Measurements from ENCODE around the gene RAB3IL1.

DNA sequence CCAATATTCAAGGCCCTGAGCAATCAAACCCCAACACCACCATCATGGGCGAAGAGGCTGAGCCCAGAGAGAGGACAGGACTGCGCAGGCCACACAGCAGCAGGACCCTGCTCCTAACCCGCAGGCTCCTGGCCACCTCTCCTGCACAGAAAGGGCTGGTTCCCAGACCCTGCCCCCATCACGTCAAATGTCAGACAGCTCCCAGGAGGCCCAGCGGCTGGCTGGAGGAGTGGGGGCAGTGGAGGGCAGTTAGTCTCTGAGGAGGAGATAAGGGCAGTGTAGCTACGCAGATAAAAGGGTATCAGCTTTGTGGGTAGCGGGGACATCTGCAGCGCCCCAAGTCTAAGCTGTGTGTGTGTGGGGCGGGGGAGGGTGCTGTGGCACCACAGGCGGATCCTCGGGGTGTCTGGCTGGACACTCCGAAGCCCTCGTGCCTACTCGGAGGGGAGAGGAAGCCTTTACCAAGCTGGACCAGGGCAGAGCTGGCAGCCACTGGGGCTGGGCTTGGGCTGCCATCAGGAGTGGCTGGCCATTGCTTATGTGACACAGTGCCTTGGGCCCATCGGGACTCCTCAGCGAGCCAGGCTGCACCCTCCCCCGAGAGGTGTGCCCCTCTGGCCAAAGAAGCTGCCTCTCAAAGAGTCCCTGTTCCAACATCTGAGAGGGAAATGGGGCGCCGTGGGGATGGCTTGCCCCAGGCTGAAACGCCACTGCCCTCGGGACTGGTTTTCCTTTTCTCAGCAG lies 47.5 kb downstream of the RAB3IL1 start:
- TF ChIP-seq, protein P1, sequence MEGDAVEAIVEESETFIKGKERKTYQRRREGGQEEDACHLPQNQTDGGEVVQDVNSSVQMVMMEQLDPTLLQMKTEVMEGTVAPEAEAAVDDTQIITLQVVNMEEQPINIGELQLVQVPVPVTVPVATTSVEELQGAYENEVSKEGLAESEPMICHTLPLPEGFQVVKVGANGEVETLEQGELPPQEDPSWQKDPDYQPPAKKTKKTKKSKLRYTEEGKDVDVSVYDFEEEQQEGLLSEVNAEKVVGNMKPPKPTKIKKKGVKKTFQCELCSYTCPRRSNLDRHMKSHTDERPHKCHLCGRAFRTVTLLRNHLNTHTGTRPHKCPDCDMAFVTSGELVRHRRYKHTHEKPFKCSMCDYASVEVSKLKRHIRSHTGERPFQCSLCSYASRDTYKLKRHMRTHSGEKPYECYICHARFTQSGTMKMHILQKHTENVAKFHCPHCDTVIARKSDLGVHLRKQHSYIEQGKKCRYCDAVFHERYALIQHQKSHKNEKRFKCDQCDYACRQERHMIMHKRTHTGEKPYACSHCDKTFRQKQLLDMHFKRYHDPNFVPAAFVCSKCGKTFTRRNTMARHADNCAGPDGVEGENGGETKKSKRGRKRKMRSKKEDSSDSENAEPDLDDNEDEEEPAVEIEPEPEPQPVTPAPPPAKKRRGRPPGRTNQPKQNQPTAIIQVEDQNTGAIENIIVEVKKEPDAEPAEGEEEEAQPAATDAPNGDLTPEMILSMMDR (IDR thresholded peaks at IDR 0.05; ENCODE audit: borderline replicate concordance, extremely low read depth, low read length, poor library complexity, severe bottlenecking), result no peak
- TF ChIP-seq EZH2 (IDR thresholded peaks at IDR 0.05; ENCODE audit: borderline replicate concordance, low read depth, low read length, severe bottlenecking), result no peak
